Esophagus squamous epithelium (tissue), 5 donors: ENCODE measurements around the gene BCHE. TPM values are rescaled to one million over a fixed set of nuclear protein-coding genes. Genes with fewer than 3 reads are reported as not detected.

Source experiments
- DNase-seq: peaks from one replicate; lab custom pipeline; 2025; lab: John Stamatoyannopoulos, UW
- H3K27ac ChIP-seq, 4 donors: fragments of 200-600 bp; sonication (generic); one replicate each; pipeline ENCODE4 v1.5.1; 2016 to 2019; ENCODE audit warnings: mild to moderate bottlenecking in 1 of 4
- H3K27me3 ChIP-seq, 4 donors: fragments of 200-600 bp; sonication (generic); 1 replicate in 3 of 4; 2 replicates in 1 of 4; pipeline versions ENCODE4 v1.5.1 to v1.6.0; 2017 to 2021; ENCODE audit warnings: antibody characterized with exemption in 1 of 4
- H3K36me3 ChIP-seq, 3 donors: fragments of 200-600 bp; sonication (generic); one replicate each; pipeline ENCODE4 v1.5.1; 2016 to 2019
- H3K4me1 ChIP-seq, 3 donors: fragments of 200-600 bp; sonication (generic); one replicate each; pipeline ENCODE4 v1.5.1; 2017 to 2019
- H3K4me3 ChIP-seq, 4 donors: fragments of 200-600 bp; sonication (generic); 1 replicate in 3 of 4; 2 replicates in 1 of 4; pipeline ENCODE4 v1.5.1; 2016 to 2019; ENCODE audit warnings: mild to moderate bottlenecking in 2 of 4, moderate library complexity in 1 of 4
- H3K9me3 ChIP-seq, 3 donors: fragments of 200-600 bp; sonication (generic); one replicate each; pipeline ENCODE4 v1.5.1; 2016 to 2019
- POLR2A ChIP-seq, 4 donors: fragments of 450-650 bp; IDR thresholded peaks; one replicate each; pipeline ENCODE4 v1.6.1; 2017; ENCODE audit warnings: antibody characterized with exemption in 4 of 4, mild to moderate bottlenecking in 4 of 4, moderate library complexity in 3 of 4
- WGBS, 2 donors: methylation state at CpG; one replicate each; pipeline ENCODE4 v1.1.5; 2018; 5-methylcytosine and 5-hydroxymethylcytosine counted together
- intact Hi-C: fragments of 100-400 bp; cut with DNase I; formaldehyde crosslinking; loops from one replicate; pipeline ENCODE4 v1.15.0; 2022
- total RNA-seq, 4 donors: library from RNA; depleted of rRNA; stranded (reverse); fragments of >200 nt; gene quantifications; one replicate each; pipeline ENCODE4 v1.1.0, GENCODE V29; 2016
- TF ChIP-seq, protein P1 (sequence below), 6 experiments: fragments of 450-650 bp in 4 of 6; fragments of 200-600 bp in 2 of 6; sonication (generic) in 2 of 6; IDR thresholded peaks; one replicate each; pipeline ENCODE4 v1.5.1; 2016 to 2019; ENCODE audit warnings: antibody characterized with exemption in 6 of 6, mild to moderate bottlenecking in 4 of 6, moderate library complexity in 4 of 6
- donor health status: DM: yes; HTN: yes; CAD: no.

BCHE gene
- total RNA-seq, 4 donors from 2014 or later: 0.27 to 5.3 (median 2.3) TPM

GRCh38 chr3:165778891-165779290 lies 58.3 kb downstream of the BCHE start:
- Histone ChIP-seq H3K27me3 (no peaks in the 10 kb centered on the region), H3K9me3 (no peaks in the 10 kb centered on the region), H3K36me3 (no peaks in the 10 kb centered on the region), H3K27ac (no peak overlapping the region), H3K4me3 (no peak overlapping the region), H3K4me1 (no peaks in the 10 kb centered on the region)
- WGBS, 2 donors: 31 to 40% methylated on average over 2 of the region's 2 CpGs
- no peak for DNase-seq
- intact Hi-C loops: no loop called here
- TF ChIP-seq, protein P1, sequence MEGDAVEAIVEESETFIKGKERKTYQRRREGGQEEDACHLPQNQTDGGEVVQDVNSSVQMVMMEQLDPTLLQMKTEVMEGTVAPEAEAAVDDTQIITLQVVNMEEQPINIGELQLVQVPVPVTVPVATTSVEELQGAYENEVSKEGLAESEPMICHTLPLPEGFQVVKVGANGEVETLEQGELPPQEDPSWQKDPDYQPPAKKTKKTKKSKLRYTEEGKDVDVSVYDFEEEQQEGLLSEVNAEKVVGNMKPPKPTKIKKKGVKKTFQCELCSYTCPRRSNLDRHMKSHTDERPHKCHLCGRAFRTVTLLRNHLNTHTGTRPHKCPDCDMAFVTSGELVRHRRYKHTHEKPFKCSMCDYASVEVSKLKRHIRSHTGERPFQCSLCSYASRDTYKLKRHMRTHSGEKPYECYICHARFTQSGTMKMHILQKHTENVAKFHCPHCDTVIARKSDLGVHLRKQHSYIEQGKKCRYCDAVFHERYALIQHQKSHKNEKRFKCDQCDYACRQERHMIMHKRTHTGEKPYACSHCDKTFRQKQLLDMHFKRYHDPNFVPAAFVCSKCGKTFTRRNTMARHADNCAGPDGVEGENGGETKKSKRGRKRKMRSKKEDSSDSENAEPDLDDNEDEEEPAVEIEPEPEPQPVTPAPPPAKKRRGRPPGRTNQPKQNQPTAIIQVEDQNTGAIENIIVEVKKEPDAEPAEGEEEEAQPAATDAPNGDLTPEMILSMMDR (IDR thresholded peaks at IDR 0.05): no peak
- TF ChIP-seq POLR2A (IDR thresholded peaks at IDR 0.05): no peak

GRCh38 chr3:165778456-165778855 lies 58.8 kb downstream of the BCHE start:
- no peak overlapping the region for H3K4me3 ChIP-seq
- no peaks in the 10 kb centered on the region for H3K9me3 ChIP-seq
- no peak overlapping the region for H3K27ac ChIP-seq
- TF ChIP-seq, protein P1 (IDR thresholded peaks at IDR 0.05): no peak
- TF ChIP-seq POLR2A (IDR thresholded peaks at IDR 0.05): no peak
- no peaks in the 10 kb centered on the region for H3K4me1 ChIP-seq
- no peaks in the 10 kb centered on the region for H3K36me3 ChIP-seq
- intact Hi-C loops: no loop called here
- no peaks in the 10 kb centered on the region for H3K27me3 ChIP-seq
- no peak for DNase-seq

- WGBS, 2 donors: 57 to 66% methylated on average over 3 of the region's 3 CpGs
- TF ChIP-seq POLR2A (IDR thresholded peaks at IDR 0.05): no peak
- TF ChIP-seq, protein P1 (IDR thresholded peaks at IDR 0.05): no peak
- H3K9me3 ChIP-seq: no peaks in the 10 kb centered on the region
- intact Hi-C loops: no loop called here
- no peaks in the 10 kb centered on the region for H3K27me3 ChIP-seq
- no peak overlapping the region for H3K4me3 ChIP-seq
- H3K27ac ChIP-seq: no peak overlapping the region
- no peaks in the 10 kb centered on the region for H3K4me1 ChIP-seq
- H3K36me3 ChIP-seq: no peaks in the 10 kb centered on the region
- no peak for DNase-seq
Observed at GRCh38 chr3:165775824-165776223, 61.4 kb downstream of the BCHE start.

DNA sequence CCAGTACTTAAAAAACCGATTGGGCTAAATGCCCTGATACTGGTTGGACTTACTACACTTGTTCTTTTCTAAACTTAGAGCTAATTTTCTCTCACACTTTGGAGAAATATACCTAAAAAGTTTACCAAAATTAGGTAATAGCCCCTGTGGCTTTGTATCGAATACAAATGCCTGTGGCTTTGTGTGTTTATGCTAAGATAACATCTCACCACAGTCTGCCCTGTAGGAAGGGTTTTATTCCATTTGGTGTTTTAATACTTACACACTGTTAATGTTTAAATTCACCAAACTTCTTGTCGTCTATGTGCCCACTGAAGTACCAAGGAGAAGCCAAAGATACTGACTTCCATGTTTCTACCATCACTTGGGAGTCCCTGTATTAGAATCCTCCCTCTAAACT lies 66.4 kb downstream of the BCHE start:
- no peak overlapping the region for H3K27ac ChIP-seq
- no peak overlapping the region for H3K4me3 ChIP-seq
- no peaks in the 10 kb centered on the region for H3K9me3 ChIP-seq
- H3K36me3 ChIP-seq: no peaks in the 10 kb centered on the region
- WGBS, 2 donors: 43% methylated on average over 3 of the region's 3 CpGs
- H3K4me1 ChIP-seq: no peaks in the 10 kb centered on the region
- DNase-seq: no peak
- TF ChIP-seq, protein P1 (IDR thresholded peaks at IDR 0.05): no peak
- no peak for TF ChIP-seq POLR2A (IDR thresholded peaks at IDR 0.05)
- H3K27me3 ChIP-seq: no peaks in the 10 kb centered on the region
- intact Hi-C loops: no loop called here

DNA sequence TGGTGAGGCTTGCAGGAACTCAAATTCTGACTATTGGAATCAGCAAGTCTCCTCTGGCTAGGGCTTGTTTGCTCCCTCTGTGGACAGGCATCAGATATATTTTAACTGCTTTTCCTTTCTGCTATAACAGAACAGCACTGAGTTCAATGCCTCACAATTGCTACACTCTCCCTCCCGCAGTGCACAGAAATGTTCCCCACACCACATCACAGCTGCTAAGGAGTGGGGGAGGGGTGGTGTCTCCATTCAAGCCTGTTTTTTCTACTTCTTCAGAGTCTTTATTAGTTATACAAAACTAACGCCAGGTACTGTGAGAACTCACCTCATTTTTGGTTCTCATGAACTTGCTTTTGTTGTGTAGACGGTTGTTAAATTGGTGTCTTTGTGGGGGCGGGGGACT lies 68.5 kb downstream of the BCHE start:
- no peak for TF ChIP-seq POLR2A (IDR thresholded peaks at IDR 0.05)
- TF ChIP-seq, protein P1 (IDR thresholded peaks at IDR 0.05): no peak
- intact Hi-C loops: no loop called here
- 82 to 86% methylated on average over 4 of the region's 4 CpGs for WGBS, 2 donors

More for the DNA sequence above, 68.5 kb downstream of the BCHE start:
- Histone ChIP-seq H3K4me1 (no peaks in the 10 kb centered on the region), H3K36me3 (no peaks in the 10 kb centered on the region), H3K9me3 (no peaks in the 10 kb centered on the region), H3K27me3 (no peaks in the 10 kb centered on the region), H3K27ac (no peak overlapping the region), H3K4me3 (no peak overlapping the region)
- DNase-seq: no peak
